Left lung (tissue), 14 donors: ENCODE data around the gene ZMYM2. TPM values are rescaled to one million over a fixed set of nuclear protein-coding genes. Genes with fewer than 3 reads are reported as not detected.

Source experiments
- ATAC-seq: fragments of 200-7000 bp; cut with Tn5 transposase; one replicate; pipeline ENCODE4 v1.9.1; 2020; ENCODE audit warnings: moderate library complexity
- DNase-seq, 4 donors: peaks; one replicate each; pipeline ENCODE4 v3.0.0-alpha.2; 2013 to 2020
- H3K27ac ChIP-seq, 2 donors: fragments of 200-600 bp; sonication (generic) in 1 of 2; one replicate each; pipeline versions ENCODE4 v1.5.0 to v1.8.0; 2020 to 2021
- H3K27me3 ChIP-seq, 2 donors: fragments of 200-600 bp; sonication (generic) in 1 of 2; one replicate each; pipeline versions ENCODE4 v1.5.0 to v1.8.0; 2020 to 2021
- H3K36me3 ChIP-seq, 2 donors: fragments of 200-600 bp; sonication (generic) in 1 of 2; one replicate each; pipeline versions ENCODE4 v1.5.0 to v1.8.0; 2020 to 2021
- H3K4me1 ChIP-seq, 2 donors: fragments of 200-600 bp; one replicate each; pipeline ENCODE4 v1.8.0; 2021
- H3K4me3 ChIP-seq, 2 donors: fragments of 200-600 bp; sonication (generic) in 1 of 2; one replicate each; pipeline versions ENCODE4 v1.5.0 to v1.8.0; 2020 to 2021; ENCODE audit warnings: mild to moderate bottlenecking in 1 of 2
- H3K9me3 ChIP-seq, 2 donors: fragments of 200-600 bp; sonication (generic) in 1 of 2; one replicate each; pipeline versions ENCODE4 v1.5.0 to v1.8.0; 2020 to 2021
- intact Hi-C, 2 donors: fragments of 100-400 bp; cut with DNase I; formaldehyde crosslinking; loops; one replicate each; pipeline versions ENCODE4 v1.11.2 to v1.14.2; 2022
- long read RNA-seq, 12 donors: library from polyadenylated mRNA in 2 of 12; unstranded in 2 of 12; transcript quantifications; one replicate each; pipeline ENCODE4 v2.0.0 and lab custom pipeline, GENCODE V29; 2019 to 2026
- polyA plus RNA-seq, 6 donors: library from polyadenylated mRNA; unstranded; fragments of 120-200 nt; gene quantifications; one replicate each; pipeline ENCODE4 v1.2.1, GENCODE V29; 2013; ENCODE audit not compliant: insufficient read length in 6 of 6
- total RNA-seq, 2 donors: library from RNA; stranded (reverse); fragmentation: NEBNext Ultra II Directional; extraction: Animal tissue kit (Norgen Biotek cat#: 25700); gene quantifications; one replicate each; pipeline ENCODE4 v1.2.1, GENCODE V29; 2021
- TF ChIP-seq, protein P1 (sequence below), 2 donors: fragments of 200-600 bp; sonication (generic) in 1 of 2; IDR thresholded peaks; one replicate each; pipeline versions ENCODE4 v1.5.0 to v1.8.0; 2021; ENCODE audit warnings: antibody characterized with exemption in 2 of 2
- donor health status: DM: no; HTN: yes; CAD: no.
- donor health status: DM: no; HTN: no; CAD: no.

ZMYM2 gene
- total RNA-seq, result 10 to 100 TPM; 64.8 to 67.8 TPM
- 100 to 1,000 TPM; 118 to 153 (median 126) TPM for polyA plus RNA-seq
- long read RNA-seq, donor 1, partial matches to known transcripts, result 11 of 11 reads
- long read RNA-seq, donor 1, other reads (novel, unspliced or antisense), result 0 of 11 reads
- long read RNA-seq, donor 2, result 0 reads
- long read RNA-seq, donor 3, partial matches to known transcripts, result 11 of 11 reads
- long read RNA-seq, donor 3, other reads (novel, unspliced or antisense), result 0 of 11 reads
- long read RNA-seq, donor 4, partial matches to known transcripts, result 1 of 3 reads
- long read RNA-seq, donor 4, other reads (novel, unspliced or antisense), result 2 of 3 reads
- long read RNA-seq, donor 5, full-length matches to known transcripts, result 2 of 2 reads
- long read RNA-seq, donor 5, partial matches to known transcripts, result 0 of 2 reads
- long read RNA-seq, donor 5, other reads (novel, unspliced or antisense), result 0 of 2 reads
- long read RNA-seq, donor 6, result 0 reads
- long read RNA-seq, donor 7, result 0 reads
- long read RNA-seq, donor 8, partial matches to known transcripts, result 18 of 18 reads
- long read RNA-seq, donor 8, other reads (novel, unspliced or antisense), result 0 of 18 reads
- long read RNA-seq, donor 9, result 0 reads
- long read RNA-seq, donor 10, partial matches to known transcripts, result 0 of 1 reads
- long read RNA-seq, donor 10, other reads (novel, unspliced or antisense), result 1 of 1 reads
- long read RNA-seq, donor 11, partial matches to known transcripts, result 52 of 52 reads
- long read RNA-seq, donor 11, other reads (novel, unspliced or antisense), result 0 of 52 reads
- long read RNA-seq, donor 12, partial matches to known transcripts, result 7 of 8 reads
- long read RNA-seq, donor 12, other reads (novel, unspliced or antisense), result 0 of 8 reads

DNA sequence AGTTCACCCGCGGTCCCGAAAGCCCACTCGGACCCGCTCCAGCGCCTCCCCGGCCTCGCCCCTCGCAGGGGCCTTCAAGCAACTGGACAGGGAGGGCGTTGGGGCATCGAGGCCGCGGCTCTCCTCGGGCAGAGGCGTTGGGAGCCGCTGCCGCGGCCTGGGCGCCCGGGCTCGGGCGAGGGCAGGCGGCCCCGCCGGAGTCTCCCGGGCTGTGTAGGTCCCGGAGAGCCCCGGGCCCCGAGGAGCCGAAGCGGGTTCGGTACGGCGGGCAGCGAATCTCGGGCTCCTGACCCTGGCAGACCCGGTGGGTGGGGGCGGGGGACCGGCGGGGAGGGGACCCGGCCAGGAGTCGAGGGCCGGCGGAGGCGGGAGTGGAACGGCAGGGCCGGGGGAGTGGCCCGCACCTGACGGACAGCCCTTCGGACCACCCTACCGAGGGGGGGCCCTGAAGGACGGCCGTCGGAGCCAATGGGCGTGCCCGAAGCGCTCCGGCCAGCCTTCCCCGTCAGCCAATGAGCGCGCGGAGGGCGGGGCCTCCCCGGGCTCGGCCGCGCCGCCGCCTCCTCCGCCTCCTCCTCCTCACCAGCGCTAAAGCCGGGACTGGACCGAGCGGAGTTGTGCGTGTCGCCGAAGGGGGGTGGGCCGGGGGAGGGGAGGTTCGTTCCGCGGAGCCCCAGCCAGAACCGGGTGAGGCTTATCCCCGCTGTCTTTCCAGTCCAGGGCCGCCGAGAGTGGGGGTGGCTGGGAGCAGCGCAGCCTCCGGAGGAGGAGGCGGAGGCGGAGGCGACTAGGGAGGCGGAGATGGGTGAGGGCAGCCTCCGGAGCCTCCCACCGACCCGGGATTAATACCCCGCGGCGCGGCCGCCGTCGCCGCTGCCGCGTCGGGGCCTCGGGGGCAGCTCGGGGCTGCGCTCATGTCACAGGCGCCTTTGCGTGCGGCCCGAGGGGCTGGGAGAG lies at the start of gene ZMYM2:
Gene ZMYM2, plus strand, starts transcription at position 573 of the 957 bp plus-strand sequence. CDS start 34,346 bp downstream, outside the sequence.
- Histone ChIP-seq H3K9me3 (no peaks in the 10 kb centered on the region), H3K27ac (peak within 1 kb of the TSS; percentile 97 to 99), H3K27me3 (no peaks in the 10 kb centered on the region), H3K4me3 (peak within 1 kb of the TSS; percentile 81 to 89), H3K36me3 (peaks cover 0 to 2% of the 10 kb centered on the region in 2 donors), H3K4me1 (peaks cover 20 to 38% of the 10 kb centered on the region in 2 donors)
- intact Hi-C loops, result no loop called here
- TF ChIP-seq, protein P1, sequence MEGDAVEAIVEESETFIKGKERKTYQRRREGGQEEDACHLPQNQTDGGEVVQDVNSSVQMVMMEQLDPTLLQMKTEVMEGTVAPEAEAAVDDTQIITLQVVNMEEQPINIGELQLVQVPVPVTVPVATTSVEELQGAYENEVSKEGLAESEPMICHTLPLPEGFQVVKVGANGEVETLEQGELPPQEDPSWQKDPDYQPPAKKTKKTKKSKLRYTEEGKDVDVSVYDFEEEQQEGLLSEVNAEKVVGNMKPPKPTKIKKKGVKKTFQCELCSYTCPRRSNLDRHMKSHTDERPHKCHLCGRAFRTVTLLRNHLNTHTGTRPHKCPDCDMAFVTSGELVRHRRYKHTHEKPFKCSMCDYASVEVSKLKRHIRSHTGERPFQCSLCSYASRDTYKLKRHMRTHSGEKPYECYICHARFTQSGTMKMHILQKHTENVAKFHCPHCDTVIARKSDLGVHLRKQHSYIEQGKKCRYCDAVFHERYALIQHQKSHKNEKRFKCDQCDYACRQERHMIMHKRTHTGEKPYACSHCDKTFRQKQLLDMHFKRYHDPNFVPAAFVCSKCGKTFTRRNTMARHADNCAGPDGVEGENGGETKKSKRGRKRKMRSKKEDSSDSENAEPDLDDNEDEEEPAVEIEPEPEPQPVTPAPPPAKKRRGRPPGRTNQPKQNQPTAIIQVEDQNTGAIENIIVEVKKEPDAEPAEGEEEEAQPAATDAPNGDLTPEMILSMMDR (IDR thresholded peaks at IDR 0.05), result no peak
- DNase-seq (peak; percentile 98 to 99 (median 99)), ATAC-seq (peak; percentile 92)

DNA sequence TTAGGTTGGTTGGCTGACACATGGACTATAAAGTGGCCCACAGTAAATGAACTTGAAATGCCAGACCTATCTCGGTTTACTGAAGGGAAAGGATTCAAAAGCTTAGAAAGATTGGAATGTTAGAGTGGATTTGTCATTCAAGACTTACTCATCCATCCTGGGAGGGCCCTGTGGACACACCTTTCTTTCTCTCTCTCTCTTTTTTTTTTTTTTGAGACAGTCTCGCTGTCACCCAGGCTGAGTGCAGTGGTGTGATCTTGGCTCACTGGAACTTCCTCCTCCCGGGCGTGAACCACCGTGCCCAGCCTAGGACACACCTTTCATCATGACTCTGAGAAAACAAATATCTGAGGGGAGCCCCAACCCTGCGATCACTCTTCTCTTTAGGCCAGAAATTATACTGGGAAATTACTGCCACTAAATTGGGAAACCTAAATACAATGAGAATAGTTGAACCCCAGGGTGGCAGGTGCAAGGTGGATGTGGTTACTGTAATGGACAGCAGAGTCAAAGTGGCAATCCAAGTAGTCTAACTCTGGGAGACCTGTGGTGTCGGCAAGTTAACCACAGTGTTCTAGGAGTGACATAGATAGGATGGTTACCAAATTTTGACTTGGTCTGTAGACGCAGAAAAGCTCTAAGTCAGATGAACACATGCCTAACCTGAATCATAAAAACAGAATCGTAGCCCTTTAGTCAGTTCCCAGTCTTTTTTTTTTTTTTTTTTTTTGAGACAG lies 48.0 kb upstream of the ZMYM2 start:
- H3K4me1 ChIP-seq, result no peaks in the 10 kb centered on the region
- no peaks in the 10 kb centered on the region for H3K36me3 ChIP-seq
- no peak overlapping the region for H3K27ac ChIP-seq
- intact Hi-C loops, result no loop called here
- no peaks in the 10 kb centered on the region for H3K27me3 ChIP-seq
- no peaks in the 10 kb centered on the region for H3K9me3 ChIP-seq
- TF ChIP-seq, protein P1 (IDR thresholded peaks at IDR 0.05), result no peak
- no peak overlapping the region for H3K4me3 ChIP-seq
- DNase-seq, result no peak
- peak; percentile 58 for ATAC-seq

DNA sequence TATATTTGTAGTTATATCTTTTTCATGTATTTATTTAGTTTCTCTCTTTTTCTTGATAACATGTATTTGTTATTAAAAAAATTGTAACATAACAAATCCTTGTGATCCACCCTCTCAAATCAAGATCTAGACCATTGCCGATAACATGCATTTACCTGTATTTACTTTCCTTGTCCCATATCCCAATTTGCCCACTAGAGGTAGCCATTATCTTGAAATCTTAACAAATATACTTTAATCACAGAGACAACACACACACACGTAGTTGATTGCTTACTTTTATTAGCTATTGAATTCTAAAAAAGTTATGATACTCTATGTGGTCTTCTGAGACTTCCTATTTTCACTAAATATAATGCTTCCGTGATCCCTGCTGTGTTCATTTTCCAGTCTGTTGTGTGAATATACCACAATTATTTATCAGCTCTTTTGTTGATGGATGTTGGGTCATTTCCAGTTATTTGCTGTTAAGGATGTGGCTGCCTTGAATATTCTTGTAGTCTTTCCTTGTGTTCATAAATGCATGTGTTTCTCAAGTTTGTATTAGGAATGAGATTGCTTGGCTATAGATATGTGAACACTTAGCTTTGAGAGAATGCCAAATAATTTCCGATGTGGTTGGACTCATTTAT lies 31.3 kb upstream of the ZMYM2 start:
- Histone ChIP-seq H3K4me3 (no peak overlapping the region), H3K27ac (no peak overlapping the region), H3K9me3 (no peaks in the 10 kb centered on the region), H3K27me3 (no peaks in the 10 kb centered on the region), H3K36me3 (no peaks in the 10 kb centered on the region), H3K4me1 (no peaks in the 10 kb centered on the region)
- TF ChIP-seq, protein P1 (IDR thresholded peaks at IDR 0.05), result peak; percentile 29 to 34
- peak in 1 of 4 donors; percentile 6 for DNase-seq
- intact Hi-C loops, result no loop called here
- peak; percentile 58 for ATAC-seq

DNA sequence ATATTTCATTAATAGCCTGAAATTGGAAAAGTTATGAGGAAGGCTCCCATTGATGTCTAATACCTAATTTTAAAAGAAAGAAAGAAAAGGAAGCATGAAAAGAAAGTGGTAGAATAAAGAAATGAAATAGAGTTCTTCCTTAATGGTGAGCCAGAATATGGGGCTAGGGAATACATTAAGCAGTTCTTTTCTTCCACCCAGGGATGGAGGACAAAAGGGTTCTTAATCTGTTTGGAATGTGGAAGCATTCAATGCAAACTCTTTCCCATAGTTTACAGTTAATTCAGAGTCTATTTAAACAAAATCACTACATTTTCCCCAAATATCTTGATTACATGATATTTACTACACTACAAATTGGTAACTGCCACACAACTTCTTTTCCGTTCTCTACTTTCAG lies 18.4 kb upstream of the ZMYM2 start:
- no peak overlapping the region for H3K27ac ChIP-seq
- H3K27me3 ChIP-seq, result peaks cover 0 to 7% of the 10 kb centered on the region in 2 donors
- H3K9me3 ChIP-seq, result no peaks in the 10 kb centered on the region
- intact Hi-C loops, result no loop called here
- ATAC-seq (no peak), DNase-seq (no peak)
- H3K4me1 ChIP-seq, result no peaks in the 10 kb centered on the region
- H3K36me3 ChIP-seq, result no peaks in the 10 kb centered on the region
- no peak overlapping the region for H3K4me3 ChIP-seq
- TF ChIP-seq, protein P1 (IDR thresholded peaks at IDR 0.05), result no peak
